Muscle layer of duodenum (tissue), 2 donors: ENCODE results near the gene C4orf36.
A peak's percentile ranks its signal among the peaks of the same experiment; 100 is the strongest.

ENCODE experiments used
- H3K27ac ChIP-seq: one replicate; pipeline ENCODE4 v1.7.0; 2013; ENCODE audit warnings: mild to moderate bottlenecking, low read length
- H3K27me3 ChIP-seq: one replicate; pipeline ENCODE4 v1.7.0; 2013; ENCODE audit warnings: low read depth, mild to moderate bottlenecking, control low read depth, low read length
- H3K36me3 ChIP-seq, 2 donors: one replicate each; pipeline ENCODE4 v1.7.0; 2013; ENCODE audit warnings: low read length in 2 of 2, control low read depth in 1 of 2, mild to moderate bottlenecking in 1 of 2; ENCODE audit not compliant: insufficient read depth in 2 of 2, control insufficient read depth in 1 of 2
- H3K4me1 ChIP-seq, 2 donors: one replicate each; pipeline ENCODE4 v1.7.0; 2013; ENCODE audit warnings: low read length in 2 of 2, mild to moderate bottlenecking in 2 of 2, control low read depth in 1 of 2, moderate library complexity in 1 of 2; ENCODE audit not compliant: insufficient read depth in 2 of 2, control insufficient read depth in 1 of 2
- H3K4me3 ChIP-seq, 2 donors: one replicate each; pipeline ENCODE4 v1.7.0; 2013; ENCODE audit warnings: low read length in 2 of 2, low read depth in 1 of 2, mild to moderate bottlenecking in 1 of 2
- H3K9me3 ChIP-seq, 2 donors: one replicate each; pipeline ENCODE4 v1.7.0; 2013; ENCODE audit warnings: low read length in 2 of 2, control low read depth in 1 of 2, mild to moderate bottlenecking in 1 of 2; ENCODE audit not compliant: control insufficient read depth in 1 of 2
- donor health status: healthy.

The C4orf36 gene

DNA sequence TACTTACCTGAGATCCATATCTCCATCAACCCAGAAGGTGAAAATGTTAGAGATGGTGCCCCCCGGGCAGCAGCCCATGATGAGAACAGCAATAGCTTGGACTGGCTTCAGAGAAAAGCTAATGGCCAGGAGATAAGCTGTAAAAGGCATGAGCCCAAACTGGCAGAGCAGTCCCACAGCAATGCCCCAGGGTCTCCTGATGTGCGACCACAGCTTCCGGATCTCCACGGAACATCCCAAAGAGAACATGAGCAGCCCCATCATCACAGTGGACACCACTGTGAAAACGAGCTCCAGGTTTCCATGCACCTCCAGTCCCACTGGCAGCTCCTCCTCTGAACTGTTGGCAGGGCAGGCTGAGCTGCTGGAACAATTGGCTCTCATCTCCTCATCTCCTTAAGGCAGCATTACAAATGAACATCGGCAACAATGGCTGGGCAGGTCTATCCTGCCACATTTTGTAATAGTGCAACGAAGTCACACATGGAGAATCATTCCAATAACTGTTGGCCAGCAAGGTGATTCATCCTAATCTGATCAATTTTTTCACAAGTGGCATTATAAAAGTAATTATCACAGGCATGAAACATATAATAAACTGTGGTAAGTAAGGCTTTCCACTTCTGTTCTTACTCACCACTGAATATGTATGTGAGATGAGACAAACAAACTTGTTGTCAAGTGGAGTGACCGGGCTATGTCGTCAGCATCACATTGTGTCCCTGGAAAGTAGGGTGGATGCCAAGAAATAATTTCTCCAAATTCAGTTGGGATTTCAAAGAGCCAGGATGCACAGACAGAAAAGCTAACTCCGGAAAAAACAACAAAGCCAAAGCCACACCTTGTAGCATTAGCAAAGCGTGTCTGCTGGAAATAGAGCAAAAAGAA is 43.2 kb downstream of the C4orf36 start, which contains the start of gene SLC10A6:
SLC10A6 (minus strand) TSS at position 653 of the 888 bp plus-strand sequence; CDS start at position 384, 269 bp downstream.
- Histone ChIP-seq H3K27me3 (no peaks in the 10 kb centered on the region), H3K4me3 (peak within 1 kb of the TSS in 1 of 2 donors; percentile 27), H3K36me3 (no peaks in the 10 kb centered on the region), H3K4me1 (no peaks in the 10 kb centered on the region), H3K9me3 (no peaks in the 10 kb centered on the region), H3K27ac (peak within 1 kb of the TSS; percentile 11)

GRCh38 chr4:86848136-86848535 is 44.1 kb downstream of the C4orf36 start:
- no peak overlapping the region for H3K4me3 ChIP-seq
- H3K27me3 ChIP-seq = no peaks in the 10 kb centered on the region
- H3K4me1 ChIP-seq = no peaks in the 10 kb centered on the region
- H3K9me3 ChIP-seq = no peaks in the 10 kb centered on the region
- no peaks in the 10 kb centered on the region for H3K36me3 ChIP-seq
- peak overlapping the region; percentile 11 for H3K27ac ChIP-seq

GRCh38 chr4:86847571-86847970 is 44.7 kb downstream of the C4orf36 start:
- H3K27ac ChIP-seq = no peak overlapping the region
- no peaks in the 10 kb centered on the region for H3K36me3 ChIP-seq
- H3K4me3 ChIP-seq = no peak overlapping the region
- no peaks in the 10 kb centered on the region for H3K9me3 ChIP-seq
- H3K4me1 ChIP-seq = no peaks in the 10 kb centered on the region
- no peaks in the 10 kb centered on the region for H3K27me3 ChIP-seq

GRCh38 chr4:86846921-86847320 is 45.3 kb downstream of the C4orf36 start:
- no peaks in the 10 kb centered on the region for H3K9me3 ChIP-seq
- H3K36me3 ChIP-seq = no peaks in the 10 kb centered on the region
- H3K27me3 ChIP-seq = no peaks in the 10 kb centered on the region
- H3K27ac ChIP-seq = peak overlapping the region; percentile 8
- H3K4me1 ChIP-seq = no peaks in the 10 kb centered on the region
- no peak overlapping the region for H3K4me3 ChIP-seq

DNA sequence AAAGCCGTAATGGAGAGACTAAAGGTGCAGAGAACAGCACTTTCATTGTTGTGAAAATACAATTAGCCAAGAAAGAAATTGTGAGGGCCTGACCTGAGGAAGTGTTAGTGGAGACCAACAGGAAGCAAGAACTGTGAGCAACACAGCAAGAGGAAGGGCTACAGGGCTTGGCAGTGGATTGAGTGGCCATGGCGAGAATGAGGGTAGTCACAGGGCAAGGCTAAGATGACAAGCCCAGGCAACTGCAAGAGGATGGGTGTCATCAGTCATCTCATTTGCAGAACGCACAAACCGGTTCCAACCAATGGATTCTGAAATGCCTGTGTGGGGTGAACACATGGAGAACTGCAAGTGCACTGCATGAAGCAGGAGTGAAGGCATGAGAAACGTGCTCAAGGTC is 46.6 kb downstream of the C4orf36 start:
- no peak overlapping the region for H3K4me3 ChIP-seq
- H3K27ac ChIP-seq = no peak overlapping the region
- no peaks in the 10 kb centered on the region for H3K27me3 ChIP-seq
- no peaks in the 10 kb centered on the region for H3K9me3 ChIP-seq
- H3K36me3 ChIP-seq = no peaks in the 10 kb centered on the region
- no peaks in the 10 kb centered on the region for H3K4me1 ChIP-seq

DNA sequence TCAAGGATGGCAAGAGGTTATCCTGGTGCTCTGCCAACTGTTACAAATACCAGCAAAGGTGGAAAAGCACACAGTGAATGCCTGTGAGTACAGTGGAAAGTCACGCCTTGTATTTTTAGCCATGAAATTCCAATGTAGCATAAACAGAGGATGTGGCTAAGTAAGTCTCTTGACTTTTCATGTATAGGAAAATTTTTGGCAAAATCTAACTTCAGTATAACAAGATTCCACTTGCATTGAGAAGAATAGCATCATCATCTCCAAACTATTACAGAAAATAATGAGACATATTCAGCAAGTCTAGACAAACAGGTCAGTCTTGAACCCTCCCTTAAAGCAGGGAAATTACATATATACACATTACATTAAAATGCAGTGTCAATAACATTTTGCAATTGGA is 50.9 kb downstream of the C4orf36 start:
- no peak overlapping the region for H3K27ac ChIP-seq
- no peaks in the 10 kb centered on the region for H3K36me3 ChIP-seq
- no peak overlapping the region for H3K4me3 ChIP-seq
- H3K4me1 ChIP-seq = peaks cover 0 to 10% of the 10 kb centered on the region in 2 donors
- no peaks in the 10 kb centered on the region for H3K27me3 ChIP-seq
- no peaks in the 10 kb centered on the region for H3K9me3 ChIP-seq

- Histone ChIP-seq H3K4me1 (peaks cover 0 to 10% of the 10 kb centered on the region in 2 donors), H3K4me3 (no peak overlapping the region), H3K27ac (no peak overlapping the region), H3K9me3 (no peaks in the 10 kb centered on the region), H3K27me3 (no peaks in the 10 kb centered on the region), H3K36me3 (no peaks in the 10 kb centered on the region)
Measured at GRCh38 chr4:86840858-86841257, 51.4 kb downstream of the C4orf36 start.

GRCh38 chr4:86837691-86838503 is 54.3 kb downstream of the C4orf36 start:
- Histone ChIP-seq H3K27ac (no peak overlapping the region), H3K36me3 (no peaks in the 10 kb centered on the region), H3K4me1 (peaks cover 0 to 10% of the 10 kb centered on the region in 2 donors), H3K27me3 (no peaks in the 10 kb centered on the region), H3K4me3 (no peak overlapping the region), H3K9me3 (no peaks in the 10 kb centered on the region)

DNA sequence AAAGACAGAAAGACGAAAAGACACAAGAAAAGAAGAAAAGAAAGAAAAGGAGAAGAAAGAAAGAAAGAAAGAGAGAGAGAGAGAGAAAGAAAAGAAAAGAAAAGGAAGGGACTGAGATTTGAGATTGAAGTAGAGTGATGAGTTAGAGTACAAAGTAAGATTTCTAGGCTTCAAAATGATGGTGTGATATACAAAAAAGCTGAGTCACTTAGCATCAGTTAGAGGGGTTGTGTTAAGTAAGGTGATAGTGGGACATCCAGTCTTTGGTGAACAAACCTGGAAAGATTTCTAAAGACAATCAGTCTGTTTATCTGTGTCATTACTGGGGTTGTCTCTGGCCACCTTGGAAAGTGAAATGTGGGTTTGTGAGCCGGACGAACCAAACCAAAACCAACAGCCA is 56.5 kb downstream of the C4orf36 start:
- Histone ChIP-seq H3K27me3 (no peaks in the 10 kb centered on the region), H3K27ac (no peak overlapping the region), H3K36me3 (no peaks in the 10 kb centered on the region), H3K9me3 (no peaks in the 10 kb centered on the region), H3K4me1 (peaks cover 0 to 10% of the 10 kb centered on the region in 2 donors), H3K4me3 (no peak overlapping the region)

GRCh38 chr4:86834901-86835300 is 57.3 kb downstream of the C4orf36 start:
- H3K9me3 ChIP-seq = no peaks in the 10 kb centered on the region
- no peaks in the 10 kb centered on the region for H3K36me3 ChIP-seq
- H3K27me3 ChIP-seq = no peaks in the 10 kb centered on the region
- no peak overlapping the region for H3K4me3 ChIP-seq
- H3K4me1 ChIP-seq = peaks cover 0 to 10% of the 10 kb centered on the region in 2 donors
- no peak overlapping the region for H3K27ac ChIP-seq

DNA sequence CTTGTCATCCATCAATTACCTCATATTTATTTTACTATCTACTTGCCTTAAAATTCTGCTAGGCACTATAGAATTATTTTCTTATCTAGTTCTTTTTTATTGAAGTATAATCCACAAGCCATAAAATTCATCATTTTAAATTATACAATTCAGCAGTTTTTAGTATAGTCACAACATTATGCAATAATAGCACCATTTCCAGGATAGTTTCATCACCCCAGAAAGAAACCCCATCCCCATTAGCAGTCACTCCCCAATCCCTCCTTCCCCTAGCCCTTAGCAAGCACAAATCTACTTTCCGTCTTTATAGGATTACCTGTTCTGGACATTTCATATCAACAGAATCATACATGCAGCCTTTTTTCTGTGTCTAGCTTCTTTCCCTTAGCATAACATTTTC is 58.6 kb downstream of the C4orf36 start:
- H3K4me1 ChIP-seq = peaks cover 0 to 10% of the 10 kb centered on the region in 2 donors
- no peak overlapping the region for H3K4me3 ChIP-seq
- no peak overlapping the region for H3K27ac ChIP-seq
- no peaks in the 10 kb centered on the region for H3K27me3 ChIP-seq
- H3K9me3 ChIP-seq = no peaks in the 10 kb centered on the region
- H3K36me3 ChIP-seq = no peaks in the 10 kb centered on the region
